H1 (cell line): ENCODE measurements around the gene MTMR10. TPM values are rescaled to one million over a fixed set of nuclear protein-coding genes. Genes with fewer than 3 reads are reported as not detected.

Experiments
- CTCF ChIA-PET: fragments of 300-600 bp; sonication (Branson Sonifier 250); formaldehyde crosslinking; loops from one replicate; lab custom pipeline; 2021; ENCODE audit not compliant: partially characterized antibody; lab: Charles Lee
- POLR2A ChIA-PET: fragments of 300-600 bp; sonication (Branson Sonifier 250); formaldehyde crosslinking; loops from one replicate; lab custom pipeline; 2021; ENCODE audit warnings: inconsistent platforms; ENCODE audit not compliant: partially characterized antibody; lab: Charles Lee
- DNase-seq, 2 experiments: peaks; one replicate each; pipeline versions ENCODE4 v3.0.0 to v3.0.0-alpha.2; 2010 to 2022; ENCODE audit warnings: low spot score in 2 of 2, low read depth in 1 of 2, mixed read lengths in 1 of 2
- FAIRE-seq: peaks from 2 replicates; lab custom pipeline; 2011; peaks lifted over from hg19 to GRCh38; lab: Jason Lieb, UNC
- H2AFZ ChIP-seq: 2 replicates; pipeline ENCODE4 v1.8.1; 2012; ENCODE audit warnings: low read length, inconsistent platforms
- H2AK5ac ChIP-seq: 2 replicates; pipeline ENCODE4 v1.6.1; 2013; ENCODE audit warnings: low read depth, low read length
- H2BK120ac ChIP-seq: replicated peaks from 2 replicates; pipeline ENCODE3; 2013; ENCODE audit warnings: low read depth, low read length, inconsistent platforms
- H2BK12ac ChIP-seq: 2 replicates; pipeline ENCODE4 v1.6.1; 2013; ENCODE audit warnings: low read depth, low read length
- H2BK15ac ChIP-seq: 2 replicates; pipeline ENCODE4 v1.6.1; 2013; ENCODE audit warnings: low read length
- H2BK20ac ChIP-seq: 2 replicates; pipeline ENCODE4 v1.6.1; 2013; ENCODE audit warnings: low read length
- H2BK5ac ChIP-seq: 2 replicates; pipeline ENCODE4 v1.6.1; 2013; ENCODE audit warnings: low read depth, low read length
- H3K14ac ChIP-seq: 2 replicates; pipeline ENCODE4 v1.6.1; 2013; ENCODE audit warnings: inconsistent platforms; ENCODE audit not compliant: insufficient read length
- H3K18ac ChIP-seq: 2 replicates; pipeline ENCODE4 v1.6.1; 2013; ENCODE audit warnings: low read length; ENCODE audit errors: extremely low read depth
- H3K23ac ChIP-seq: 2 replicates; pipeline ENCODE4 v1.6.1; 2013; ENCODE audit warnings: inconsistent platforms; ENCODE audit not compliant: insufficient read length
- H3K23me2 ChIP-seq: 2 replicates; pipeline ENCODE4 v1.6.1; 2013; ENCODE audit warnings: low read depth, low read length
- H3K27ac ChIP-seq: 2 replicates; pipeline ENCODE4 v1.6.1; 2011; ENCODE audit warnings: low read depth, low read length, inconsistent platforms
- H3K27me3 ChIP-seq, 4 experiments: replicated peaks in 1 of 4; 1 replicate in 1 of 4; 2 replicates in 3 of 4; pipeline versions ENCODE4 v1.6.1 to v1.8.1; 2011 to 2013; ENCODE audit warnings: low read length in 3 of 4, mild to moderate bottlenecking in 3 of 4, inconsistent platforms in 2 of 4, mixed read lengths in 2 of 4, moderate library complexity in 1 of 4; ENCODE audit not compliant: control insufficient read depth in 3 of 4, insufficient read depth in 3 of 4; ENCODE audit errors: extremely low read depth in 1 of 4
- H3K36me3 ChIP-seq, 4 experiments: 2 replicates each; pipeline versions ENCODE4 v1.6.1 to v1.8.1; 2011 to 2013; ENCODE audit warnings: mild to moderate bottlenecking in 4 of 4, low read length in 3 of 4, moderate library complexity in 2 of 4, control low read depth in 1 of 4, inconsistent platforms in 1 of 4; ENCODE audit not compliant: insufficient read depth in 4 of 4, control insufficient read depth in 2 of 4
- H3K4ac ChIP-seq: replicated peaks from 2 replicates; pipeline ENCODE3; 2013; ENCODE audit warnings: low read length, low read depth, mixed read lengths, inconsistent platforms; ENCODE audit not compliant: insufficient read length
- H3K4me1 ChIP-seq, 4 experiments: replicated peaks in 1 of 4; 1 replicate in 1 of 4; 2 replicates in 3 of 4; pipeline versions ENCODE4 v1.6.1 to v1.8.1; 2011 to 2013; ENCODE audit warnings: low read length in 3 of 4, inconsistent platforms in 2 of 4, mixed read lengths in 1 of 4; ENCODE audit not compliant: insufficient read depth in 4 of 4, control insufficient read depth in 3 of 4
- H3K4me2 ChIP-seq, 2 experiments: 2 replicates each; pipeline versions ENCODE4 v1.6.1 to v1.8.1; 2011 to 2013; ENCODE audit warnings: low read depth in 2 of 2, low read length in 2 of 2, control low read depth in 1 of 2, inconsistent platforms in 1 of 2, mild to moderate bottlenecking in 1 of 2; ENCODE audit not compliant: insufficient read depth in 1 of 2
- H3K4me3 ChIP-seq, 4 experiments: fragments of 200-600, 300-600 bp in 1 of 4; sonication (generic), shearing (Covaris generic), sonication (Bioruptor Twin) in 1 of 4; 2 replicates each; pipeline versions ENCODE4 v1.5.1 to v1.8.1; 2011 to 2016; ENCODE audit warnings: low read length in 4 of 4, low read depth in 3 of 4, control low read depth in 2 of 4, inconsistent platforms in 2 of 4, mild to moderate bottlenecking in 2 of 4, mixed read lengths in 1 of 4, moderate library complexity in 1 of 4; ENCODE audit not compliant: insufficient read depth in 2 of 4; ENCODE audit errors: extremely low read depth in 1 of 4
- H3K56ac ChIP-seq: replicated peaks from 2 replicates; pipeline ENCODE3; 2013; ENCODE audit warnings: low read depth, mild to moderate bottlenecking, mixed read lengths, low read length, inconsistent platforms; ENCODE audit not compliant: insufficient read length
- H3K79me1 ChIP-seq: 2 replicates; pipeline ENCODE4 v1.6.1; 2013; ENCODE audit warnings: low read depth, low read length, control low read depth
- H3K79me2 ChIP-seq, 2 experiments: 2 replicates each; pipeline versions ENCODE4 v1.6.1 to v1.8.1; 2012 to 2013; ENCODE audit warnings: low read length in 2 of 2, mild to moderate bottlenecking in 2 of 2, inconsistent platforms in 1 of 2; ENCODE audit not compliant: insufficient read depth in 2 of 2, control insufficient read depth in 1 of 2
- H3K9ac ChIP-seq, 4 experiments: replicated peaks in 1 of 4; 1 replicate in 1 of 4; 2 replicates in 3 of 4; pipeline versions ENCODE4 v1.6.1 to v1.8.1; 2011 to 2013; ENCODE audit warnings: low read depth in 3 of 4, low read length in 3 of 4, control low read depth in 2 of 4, mild to moderate bottlenecking in 2 of 4, moderate library complexity in 2 of 4, inconsistent platforms in 1 of 4; ENCODE audit errors: extremely low read depth in 1 of 4
- H3K9me3 ChIP-seq, 2 experiments: 2 replicates each; pipeline versions ENCODE4 v1.6.1 to v1.8.1; 2012 to 2013; ENCODE audit warnings: mild to moderate bottlenecking in 2 of 2, moderate library complexity in 2 of 2, control low read depth in 1 of 2, inconsistent platforms in 1 of 2, low read depth in 1 of 2, low read length in 1 of 2, mixed read lengths in 1 of 2; ENCODE audit not compliant: insufficient read depth in 2 of 2
- H4K20me1 ChIP-seq, 2 experiments: replicated peaks in 1 of 2; 2 replicates each; pipeline versions ENCODE3 to v1.8.1; 2011 to 2013; ENCODE audit warnings: inconsistent platforms in 2 of 2, low read length in 2 of 2, mild to moderate bottlenecking in 1 of 2; ENCODE audit not compliant: insufficient read depth in 2 of 2, control insufficient read depth in 1 of 2
- H4K5ac ChIP-seq: 2 replicates; pipeline ENCODE4 v1.6.1; 2013; ENCODE audit warnings: low read length, low read depth, mixed read lengths, inconsistent platforms; ENCODE audit not compliant: insufficient read length
- H4K8ac ChIP-seq: 2 replicates; pipeline ENCODE4 v1.8.0; 2013; ENCODE audit warnings: mild to moderate bottlenecking, moderate library complexity, low read length, inconsistent platforms; ENCODE audit not compliant: insufficient read depth; ENCODE audit errors: extremely low read depth
- H4K91ac ChIP-seq: replicated peaks from 2 replicates; pipeline ENCODE3; 2013; ENCODE audit warnings: low read length, mixed read lengths, inconsistent platforms; ENCODE audit not compliant: insufficient read length
- ATF3 ChIP-seq: IDR thresholded peaks from 2 replicates; pipeline ENCODE4 v1.6.1; 2011; ENCODE audit warnings: low read depth, mild to moderate bottlenecking, low read length; ENCODE audit not compliant: insufficient read depth
- CBX5 ChIP-seq: fragments of 300-800, 300-1000 bp; sonication (generic); IDR thresholded peaks from 2 replicates; pipeline ENCODE4 v1.7.1; 2016; ENCODE audit warnings: antibody characterized with exemption, low read length, low read depth
- EP300 ChIP-seq, 2 experiments: IDR thresholded peaks; 1 replicate in 1 of 2; 2 replicates in 1 of 2; pipeline ENCODE4 v1.6.1; 2011 to 2012; ENCODE audit warnings: low read depth in 2 of 2, low read length in 2 of 2, mild to moderate bottlenecking in 2 of 2, borderline replicate concordance in 1 of 2, inconsistent platforms in 1 of 2, moderate library complexity in 1 of 2
- GABPA ChIP-seq: IDR thresholded peaks from 2 replicates; pipeline ENCODE4 v1.6.1; 2011; ENCODE audit warnings: mild to moderate bottlenecking, low read length, moderate library complexity, borderline replicate concordance; ENCODE audit not compliant: insufficient read depth
- KDM5A ChIP-seq: fragments of 200-600 bp; IDR thresholded peaks from 2 replicates; pipeline ENCODE4 v1.7.1; 2012; ENCODE audit warnings: mild to moderate bottlenecking, low read length, inconsistent platforms, mixed read lengths
- POLR2A ChIP-seq, 2 experiments: IDR thresholded peaks; 1 replicate in 1 of 2; 2 replicates in 1 of 2; pipeline ENCODE4 v1.6.1; 2011; ENCODE audit warnings: low read depth in 2 of 2, low read length in 2 of 2, mild to moderate bottlenecking in 2 of 2; ENCODE audit errors: control extremely low read depth in 1 of 2
- POLR2AphosphoS5 ChIP-seq: IDR thresholded peaks from 2 replicates; pipeline ENCODE4 v1.6.1; 2011; ENCODE audit warnings: low read depth, low read length
- SAP30 ChIP-seq: fragments of 300-600 bp; sonication (generic); IDR thresholded peaks from 2 replicates; pipeline ENCODE4 v1.7.1; 2012; ENCODE audit warnings: low read length, moderate library complexity, mild to moderate bottlenecking, inconsistent platforms; ENCODE audit not compliant: insufficient read depth, insufficient replicate concordance
- SIRT6 ChIP-seq: IDR thresholded peaks from one replicate; pipeline ENCODE4 v1.7.1; 2012; ENCODE audit warnings: low read length, inconsistent platforms
- SP4 ChIP-seq: IDR thresholded peaks from 2 replicates; pipeline ENCODE4 v1.6.1; 2012; ENCODE audit warnings: low read length, inconsistent platforms
- TAF7 ChIP-seq: optimal IDR thresholded peaks from 2 replicates; pipeline ENCODE3; 2011; ENCODE audit warnings: low read depth, mild to moderate bottlenecking, inconsistent platforms, low read length, moderate library complexity, borderline replicate concordance
- TBP ChIP-seq: IDR thresholded peaks from 2 replicates; pipeline ENCODE4 v1.6.1; 2011; ENCODE audit warnings: low read depth, low read length, improper control_type of control experiment
- YY1 ChIP-seq: IDR thresholded peaks from 2 replicates; pipeline ENCODE4 v1.6.1; 2011; ENCODE audit warnings: low read depth, mild to moderate bottlenecking, low read length
- WGBS, 2 experiments: shearing (Covaris generic) in 1 of 2; methylation state at CpG; one replicate each; pipeline versions ENCODE4 v1.1.6 to v1.1.7; 2013 to 2015; ENCODE audit warnings: low lambda C conversion rate in 2 of 2, mixed read lengths in 2 of 2, inconsistent platforms in 1 of 2, low coverage in 1 of 2, missing lambda C conversion rate in 1 of 2; ENCODE audit not compliant: insufficient replicate concordance in 2 of 2, insufficient coverage in 1 of 2, insufficient read length in 1 of 2; ENCODE audit errors: extremely low coverage in 1 of 2, missing lambda C conversion rate in 1 of 2; 5-methylcytosine and 5-hydroxymethylcytosine counted together
- polyA plus RNA-seq, 7 experiments: library from polyadenylated mRNA; depleted of rRNA in 3 of 7; stranded (reverse) in 5 of 7; unstranded in 2 of 7; fragments of >200 nt in 5 of 7; fragments of 200-250 nt in 2 of 7; gene quantifications; 1 replicate in 5 of 7; 2 replicates in 1 of 7; 4 replicates in 1 of 7; pipeline versions ENCODE4 v1.2.1 to v1.2.3, GENCODE V29; 2011 to 2013; ENCODE audit warnings: missing spikeins in 2 of 7, mixed read lengths in 2 of 7
- total RNA-seq: library from RNA; stranded (reverse); fragmentation: NEBNext Ultra II Directional; extraction: Animal tissue kit (Norgen Biotek cat#: 25700); gene quantifications from 2 replicates; pipeline ENCODE4 v1.2.1, GENCODE V29; 2021

MTMR10 gene
- total and polyA plus RNA-seq, 2 of the 8 experiments (the other 6 are each of a cell fraction or from before 2014, with no cell fraction given), result 3.8 to 13.1 TPM

- no peak overlapping the region for H3K4ac ChIP-seq
- no peaks in the 10 kb centered on the region for H3K79me2 ChIP-seq
- H2BK120ac ChIP-seq, result peak overlapping the region; percentile 66
- no peak overlapping the region for H3K56ac ChIP-seq
- H3K4me2 ChIP-seq, result peak overlapping the region in 1 of 2 experiments; percentile 72; a peak in 2 of 4 replicates
- H3K27ac ChIP-seq, result no peak overlapping the region
- no peaks in the 10 kb centered on the region for H3K79me1 ChIP-seq
- no peaks in the 10 kb centered on the region; a peak in 1 of 7 replicates for H3K27me3 ChIP-seq
- POLR2A ChIA-PET, result interaction anchor here (1.1 to 3.1 kb wide), 5 partner anchors 11 to 122 kb away, joined by 3 to 8 read pairs (median 4); partner anchors contain the start of gene FAN1
- no peaks in the 10 kb centered on the region for H3K23me2 ChIP-seq
- H3K14ac ChIP-seq, result no peak overlapping the region
- no peak overlapping the region for H3K23ac ChIP-seq
- H2AK5ac ChIP-seq, result peak overlapping the region; percentile 58
- peak overlapping the region; percentile 48 for H4K91ac ChIP-seq
- H2AFZ ChIP-seq, result peak overlapping the region; percentile 65; the same call in 1 of the 2 replicates
- CTCF ChIA-PET, result interaction anchor here (0.8 to 1.7 kb wide), 4 partner anchors 9 to 166 kb away, joined by 3 to 4 read pairs (median 4); no protein-coding TSS in a partner anchor
- H3K9me3 ChIP-seq, result no peaks in the 10 kb centered on the region
- H2BK20ac ChIP-seq, result peak overlapping the region; percentile 91; the same call in 1 of the 2 replicates
- H4K8ac ChIP-seq, result no peak overlapping the region
- H3K18ac ChIP-seq, result no peak overlapping the region
- peak overlapping the region; percentile 61; the same call in 1 of the 2 replicates for H2BK15ac ChIP-seq
- H2BK12ac ChIP-seq, result peak overlapping the region; percentile 72
- peaks cover 0 to 12% (median 7%) of the 10 kb centered on the region in 4 experiments; a peak in 6 of 7 replicates for H3K4me1 ChIP-seq
- no peaks in the 10 kb centered on the region for H3K36me3 ChIP-seq
- H3K9ac ChIP-seq, result no peak overlapping the region
- H4K20me1 ChIP-seq, result no peaks in the 10 kb centered on the region
- no peak overlapping the region for H4K5ac ChIP-seq
- WGBS, 2 experiments, result 78% methylated on average over 3 of the region's 3 CpGs; no CpG with 5 or more reads in 1 of the 2 experiments
- H2BK5ac ChIP-seq, result peak overlapping the region; percentile 85; the same call in 1 of the 2 replicates
- DNase-seq, result no peak
- no peak for FAIRE-seq
- TF ChIP-seq YY1, result no peak
- no peak for TF ChIP-seq SAP30
- no peak for TF ChIP-seq GABPA
- TF ChIP-seq SIRT6, result no peak
- TF ChIP-seq TBP, result no peak
- TF ChIP-seq POLR2AphosphoS5, result no peak
- no peak for TF ChIP-seq TAF7
- no peak for TF ChIP-seq SP4
- no peak for TF ChIP-seq KDM5A
- TF ChIP-seq EP300 (IDR thresholded peaks at IDR 0.05; ENCODE audit: borderline replicate concordance in 1 of 2, low read depth in 2 of 2, low read length in 2 of 2), result no peak
- no peak for TF ChIP-seq ATF3
- TF ChIP-seq POLR2A (IDR thresholded peaks at IDR 0.05; ENCODE audit: control extremely low read depth in 1 of 2, low read depth in 2 of 2, low read length in 2 of 2), result no peak
- no peak for TF ChIP-seq CBX5
- no peak overlapping the region for H3K4me3 ChIP-seq
Measured at GRCh38 chr15:31024979-31025378, 33.6 kb upstream of the MTMR10 start.
